ENCODE results near the gene STXBP3. TPM values are rescaled to one million over a fixed set of nuclear protein-coding genes. Genes with fewer than 3 reads are reported as not detected.

Gene STXBP3
- total RNA-seq, 1 experiment from 2014 or later: 30.3 TPM

- H3K27me3 Mint-ChIP-seq (ENCODE audit: unreplicated experiment): no peaks in the 10 kb centered on the region
- peaks cover 4% of the 10 kb centered on the region for H3K36me3 Mint-ChIP-seq (ENCODE audit: insufficient read depth, unreplicated experiment)
- H3K27ac Mint-ChIP-seq (ENCODE audit: unreplicated experiment): no peak overlapping the region
- intact Hi-C loops (cut with micrococcal nuclease; ENCODE audit: unreplicated experiment): no loop called here
- no peak overlapping the region for H3K4me3 Mint-ChIP-seq (ENCODE audit: low read depth, unreplicated experiment)
- H3K9me3 Mint-ChIP-seq (ENCODE audit: low read depth, unreplicated experiment): no peaks in the 10 kb centered on the region
- no TSS peak for BruUV-seq (replicated peaks)
- no peak for DNase-seq
- peaks cover 24% of the 10 kb centered on the region for H3K4me1 Mint-ChIP-seq (ENCODE audit: low read depth, unreplicated experiment)
- TF ChIP-seq, protein P1, sequence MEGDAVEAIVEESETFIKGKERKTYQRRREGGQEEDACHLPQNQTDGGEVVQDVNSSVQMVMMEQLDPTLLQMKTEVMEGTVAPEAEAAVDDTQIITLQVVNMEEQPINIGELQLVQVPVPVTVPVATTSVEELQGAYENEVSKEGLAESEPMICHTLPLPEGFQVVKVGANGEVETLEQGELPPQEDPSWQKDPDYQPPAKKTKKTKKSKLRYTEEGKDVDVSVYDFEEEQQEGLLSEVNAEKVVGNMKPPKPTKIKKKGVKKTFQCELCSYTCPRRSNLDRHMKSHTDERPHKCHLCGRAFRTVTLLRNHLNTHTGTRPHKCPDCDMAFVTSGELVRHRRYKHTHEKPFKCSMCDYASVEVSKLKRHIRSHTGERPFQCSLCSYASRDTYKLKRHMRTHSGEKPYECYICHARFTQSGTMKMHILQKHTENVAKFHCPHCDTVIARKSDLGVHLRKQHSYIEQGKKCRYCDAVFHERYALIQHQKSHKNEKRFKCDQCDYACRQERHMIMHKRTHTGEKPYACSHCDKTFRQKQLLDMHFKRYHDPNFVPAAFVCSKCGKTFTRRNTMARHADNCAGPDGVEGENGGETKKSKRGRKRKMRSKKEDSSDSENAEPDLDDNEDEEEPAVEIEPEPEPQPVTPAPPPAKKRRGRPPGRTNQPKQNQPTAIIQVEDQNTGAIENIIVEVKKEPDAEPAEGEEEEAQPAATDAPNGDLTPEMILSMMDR (IDR thresholded peaks at IDR 0.05; ENCODE audit: unreplicated experiment): no peak
- CTCF ChIA-PET: no interaction called here
Measured at GRCh38 chr1:108832929-108833328, 86.5 kb downstream of the STXBP3 start.

DNA sequence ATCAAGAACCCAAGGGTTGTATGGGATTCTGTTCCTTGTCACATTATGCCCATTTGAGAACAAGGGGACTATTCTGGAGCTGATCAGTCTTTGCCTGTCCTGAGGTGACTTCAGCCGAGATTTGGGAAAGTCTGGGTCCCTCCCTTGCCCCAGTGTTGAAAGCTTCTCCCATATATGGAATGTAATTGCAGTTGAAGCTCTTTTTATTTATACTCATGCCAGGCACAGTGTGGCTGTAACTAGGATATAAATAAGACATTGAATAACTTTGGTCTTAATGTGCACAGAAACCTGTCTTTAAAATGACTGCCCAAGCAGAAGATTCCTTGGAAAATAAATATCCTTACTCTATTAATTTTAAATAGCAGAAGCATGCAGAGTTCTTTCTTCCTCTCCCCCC, 95.2 kb downstream of the STXBP3 start:
- TF ChIP-seq, protein P1 (IDR thresholded peaks at IDR 0.05; ENCODE audit: unreplicated experiment): no peak
- H3K27me3 Mint-ChIP-seq (ENCODE audit: unreplicated experiment): peaks cover 17% of the 10 kb centered on the region
- no peaks in the 10 kb centered on the region for H3K4me1 Mint-ChIP-seq (ENCODE audit: low read depth, unreplicated experiment)
- CTCF ChIA-PET: no interaction called here
- no peaks in the 10 kb centered on the region for H3K9me3 Mint-ChIP-seq (ENCODE audit: low read depth, unreplicated experiment)
- no peak for DNase-seq
- BruUV-seq (replicated peaks): no TSS peak
- no peaks in the 10 kb centered on the region for H3K36me3 Mint-ChIP-seq (ENCODE audit: insufficient read depth, unreplicated experiment)
- intact Hi-C loops (cut with micrococcal nuclease; ENCODE audit: unreplicated experiment): no loop called here
- H3K27ac Mint-ChIP-seq (ENCODE audit: unreplicated experiment): no peak overlapping the region
- H3K4me3 Mint-ChIP-seq (ENCODE audit: low read depth, unreplicated experiment): no peak overlapping the region

GRCh38 chr1:108842525-108843181, 96.2 kb downstream of the STXBP3 start:
- DNase-seq: no peak
- no TSS peak for BruUV-seq (replicated peaks)
- H3K27me3 Mint-ChIP-seq (ENCODE audit: unreplicated experiment): peaks cover 26% of the 10 kb centered on the region
- H3K27ac Mint-ChIP-seq (ENCODE audit: unreplicated experiment): no peak overlapping the region
- H3K36me3 Mint-ChIP-seq (ENCODE audit: insufficient read depth, unreplicated experiment): no peaks in the 10 kb centered on the region
- no peak overlapping the region for H3K4me3 Mint-ChIP-seq (ENCODE audit: low read depth, unreplicated experiment)
- TF ChIP-seq, protein P1 (IDR thresholded peaks at IDR 0.05; ENCODE audit: unreplicated experiment): no peak
- CTCF ChIA-PET: no interaction called here
- no peaks in the 10 kb centered on the region for H3K4me1 Mint-ChIP-seq (ENCODE audit: low read depth, unreplicated experiment)
- H3K9me3 Mint-ChIP-seq (ENCODE audit: low read depth, unreplicated experiment): no peaks in the 10 kb centered on the region
- intact Hi-C loops (cut with micrococcal nuclease; ENCODE audit: unreplicated experiment): no loop called here

DNA sequence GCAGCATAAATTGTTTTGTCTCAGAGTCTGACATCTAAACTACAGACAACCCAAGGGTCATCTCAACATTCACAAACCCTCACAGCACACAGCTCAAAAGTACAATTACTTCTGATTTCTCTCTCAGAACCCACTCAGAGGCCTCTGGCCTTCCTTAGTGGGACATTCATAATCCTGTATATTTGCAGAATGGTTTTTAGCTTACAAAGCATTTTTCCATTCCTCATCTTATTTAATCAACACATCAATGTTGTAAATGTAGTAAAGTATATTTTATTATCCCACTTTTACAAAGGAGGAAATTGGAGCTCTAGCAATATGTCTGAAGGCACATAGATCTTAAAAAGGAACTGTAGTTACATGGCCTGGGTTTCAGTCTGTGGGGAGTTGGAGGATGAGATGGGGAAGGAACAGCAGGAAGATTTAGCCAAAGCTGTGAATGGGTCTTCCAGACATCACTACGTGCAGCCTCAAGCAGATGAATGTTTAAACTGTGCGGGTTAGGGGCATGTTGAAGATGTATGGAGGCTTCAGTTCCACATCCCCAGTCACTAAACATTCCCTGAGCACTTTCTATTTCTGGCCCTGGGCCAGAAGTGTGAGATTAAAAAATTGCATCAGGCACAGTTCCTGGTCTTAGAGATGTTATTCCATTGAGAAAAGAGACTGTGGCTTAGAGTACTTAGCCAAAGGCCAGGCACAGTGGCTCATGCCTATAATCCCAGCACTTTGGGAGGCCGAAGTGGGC, 97.1 kb downstream of the STXBP3 start:
- Mint-ChIP-seq H3K27ac (ENCODE audit: unreplicated experiment) (no peak overlapping the region), H3K4me1 (ENCODE audit: low read depth, unreplicated experiment) (no peaks in the 10 kb centered on the region), H3K4me3 (ENCODE audit: low read depth, unreplicated experiment) (no peak overlapping the region), H3K27me3 (ENCODE audit: unreplicated experiment) (peaks cover 27% of the 10 kb centered on the region), H3K9me3 (ENCODE audit: low read depth, unreplicated experiment) (no peaks in the 10 kb centered on the region), H3K36me3 (ENCODE audit: insufficient read depth, unreplicated experiment) (no peaks in the 10 kb centered on the region)
- BruUV-seq (replicated peaks): no TSS peak
- intact Hi-C loops (cut with micrococcal nuclease; ENCODE audit: unreplicated experiment): no loop called here
- TF ChIP-seq, protein P1 (IDR thresholded peaks at IDR 0.05; ENCODE audit: unreplicated experiment): no peak
- DNase-seq: no peak
- CTCF ChIA-PET: no interaction called here
